ENCODE data around the gene GABRA4.

The GABRA4 gene

GRCh38 chr4:46924789-46925529 lies 68.4 kb downstream of the GABRA4 start:
- DNase-seq, result no peak

DNA sequence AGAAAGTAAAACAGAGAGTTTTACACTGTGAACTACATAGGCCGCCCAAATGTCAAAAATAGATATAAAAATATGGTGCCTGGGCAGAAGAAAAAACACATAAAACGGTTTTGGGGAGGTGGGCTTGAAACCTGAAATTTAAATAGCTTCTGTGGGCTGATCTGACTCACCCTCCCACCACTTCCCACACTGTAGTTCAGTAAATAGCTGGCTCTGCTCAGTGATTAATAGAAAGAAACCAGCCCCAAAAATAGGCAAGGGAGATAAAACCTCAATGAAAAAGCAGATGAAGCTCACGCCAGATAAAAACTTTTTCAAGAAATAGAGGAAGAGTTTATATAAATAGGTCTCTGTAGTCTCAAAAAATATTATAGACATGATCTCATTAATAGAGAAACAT lies 71.2 kb downstream of the GABRA4 start:
- no peak for DNase-seq

- DNase-seq, result no peak
These were observed 84.3 kb downstream of the GABRA4 start, which contains the start of gene COX7B2 for GRCh38 chr4:46909078-46909477. Gene COX7B2 (minus strand): TSS chr4:46909245. CDS start chr4:46735192, 174,053 bp downstream.

DNA sequence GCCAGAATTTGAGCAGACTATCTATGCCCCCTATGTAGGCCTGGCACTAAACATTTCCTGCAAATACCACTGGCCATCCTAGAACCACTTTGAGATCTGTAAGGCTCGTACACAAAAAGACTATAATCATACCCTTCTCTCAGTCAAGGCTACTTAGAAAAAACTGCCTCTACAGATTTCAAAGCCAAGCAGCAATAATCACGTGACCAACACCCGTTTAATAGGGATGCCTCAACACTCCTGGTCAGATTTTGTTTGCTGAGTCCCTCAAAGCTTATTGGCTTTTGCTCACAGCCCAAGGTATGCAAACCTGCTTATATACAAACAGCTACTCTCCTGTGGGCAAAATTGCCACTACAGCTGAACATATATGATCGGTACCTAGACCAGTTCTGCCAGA lies 85.2 kb downstream of the GABRA4 start:
- DNase-seq, result no peak

- DNase-seq, result no peak
These were observed 93.3 kb downstream of the GABRA4 start for GRCh38 chr4:46900082-46900481.

- DNase-seq, result no peak
These were observed 98.6 kb downstream of the GABRA4 start for GRCh38 chr4:46894826-46895225.

GRCh38 chr4:46890056-46890455 lies 103.3 kb downstream of the GABRA4 start:
- DNase-seq, result no peak

- no peak for DNase-seq
These were observed 104.0 kb downstream of the GABRA4 start for GRCh38 chr4:46889410-46889809.

DNA sequence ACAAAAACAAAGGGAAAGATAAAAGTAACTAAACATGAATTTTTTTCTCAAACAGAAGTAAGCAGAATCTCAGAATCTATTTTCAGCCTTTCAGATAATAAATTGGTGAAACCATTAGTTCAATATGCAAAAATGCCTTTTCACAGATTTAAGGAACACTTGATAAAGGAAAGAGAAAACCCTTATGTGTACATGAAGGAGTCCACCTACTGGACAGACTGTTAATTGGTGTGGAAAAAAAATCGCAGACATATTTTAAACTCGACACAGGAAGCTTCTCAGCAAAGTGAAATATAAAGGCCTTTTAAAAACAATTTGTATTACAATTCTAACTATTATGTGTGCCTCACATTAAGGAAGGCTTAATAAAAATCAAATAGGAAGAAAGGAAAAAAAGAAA lies 106.7 kb downstream of the GABRA4 start:
- no peak for DNase-seq

DNA sequence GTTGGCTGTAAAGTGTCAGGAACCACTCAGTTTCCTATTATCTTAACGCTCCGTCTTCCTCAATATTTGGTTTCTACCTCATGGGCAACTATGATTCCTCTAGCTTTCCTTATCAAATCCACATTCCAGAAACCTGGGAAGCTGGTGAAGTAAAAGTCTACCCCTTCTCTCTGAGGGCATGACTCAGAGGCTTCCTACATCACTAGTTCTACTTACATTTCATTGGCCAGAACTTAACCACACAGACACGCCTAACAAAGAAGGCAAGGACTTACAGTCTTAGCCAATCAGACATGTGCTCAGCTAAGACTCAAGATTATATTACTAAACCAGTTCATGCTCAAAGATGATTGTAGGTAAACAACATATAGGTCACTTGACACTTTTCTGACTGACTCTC lies 114.7 kb downstream of the GABRA4 start:
- DNase-seq, result no peak

- no peak for DNase-seq
These were observed 118.6 kb downstream of the GABRA4 start for GRCh38 chr4:46874811-46875210.

DNA sequence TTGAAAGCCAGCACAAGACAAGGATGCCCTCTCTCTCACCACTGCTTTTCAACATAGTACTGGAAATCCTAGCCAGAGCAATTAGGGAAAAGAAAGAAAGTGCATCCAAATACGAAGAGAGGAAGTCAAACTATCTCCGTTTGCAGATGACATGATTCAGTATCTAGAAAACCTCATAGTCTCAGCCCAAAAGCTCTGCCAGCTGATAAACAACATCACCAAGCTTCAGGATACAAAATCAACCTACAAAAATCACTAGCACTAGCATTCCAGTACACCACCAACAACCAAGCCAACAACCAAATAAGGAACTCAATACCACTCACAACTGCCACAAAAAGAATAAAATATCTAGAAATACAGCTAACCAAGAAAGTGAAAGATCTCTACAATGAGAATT lies 123.0 kb downstream of the GABRA4 start:
- no peak for DNase-seq
